ENCODE results near the gene TRAK2.

The TRAK2 gene

GRCh38 chr2:201362396-201362795, 88.9 kb downstream of the TRAK2 start:
- in situ Hi-C loops (cut with MboI; ENCODE audit: low sequenced_read_pairs), result loop anchor here (10.0 kb wide), 1 partner anchor 118 kb away; no protein-coding TSS in a partner anchor

GRCh38 chr2:201361078-201361733, 90.1 kb downstream of the TRAK2 start:
- in situ Hi-C loops (cut with MboI; ENCODE audit: low sequenced_read_pairs), result loop anchor here (10.0 kb wide), 1 partner anchor 116 kb away; no protein-coding TSS in a partner anchor

GRCh38 chr2:201360256-201360655, 91.0 kb downstream of the TRAK2 start:
- in situ Hi-C loops (cut with MboI; ENCODE audit: low sequenced_read_pairs), result loop anchor here (10.0 kb wide), 1 partner anchor 115 kb away; no protein-coding TSS in a partner anchor

- in situ Hi-C loops (cut with MboI; ENCODE audit: low sequenced_read_pairs), result no loop called here
These were observed 92.6 kb downstream of the TRAK2 start for GRCh38 chr2:201358684-201359083.

GRCh38 chr2:201357221-201357620, 94.0 kb downstream of the TRAK2 start, which contains the start of gene FLACC1:
Gene FLACC1, minus strand, starts transcription at chr2:201357345. Its CDS starts 5,941 bp downstream, at chr2:201351404.
- in situ Hi-C loops (cut with MboI; ENCODE audit: low sequenced_read_pairs), result no loop called here

- in situ Hi-C loops (cut with MboI; ENCODE audit: low sequenced_read_pairs), result no loop called here
These were observed 98.1 kb downstream of the TRAK2 start for GRCh38 chr2:201353116-201353515.

GRCh38 chr2:201350879-201351278, 100.4 kb downstream of the TRAK2 start:
- in situ Hi-C loops (cut with MboI; ENCODE audit: low sequenced_read_pairs), result no loop called here

- in situ Hi-C loops (cut with MboI; ENCODE audit: low sequenced_read_pairs), result no loop called here
These were observed 101.7 kb downstream of the TRAK2 start for GRCh38 chr2:201349601-201350000.

GRCh38 chr2:201348758-201349157, 102.5 kb downstream of the TRAK2 start:
- in situ Hi-C loops (cut with MboI; ENCODE audit: low sequenced_read_pairs), result no loop called here

- in situ Hi-C loops (cut with MboI; ENCODE audit: low sequenced_read_pairs), result no loop called here
These were observed 104.1 kb downstream of the TRAK2 start for GRCh38 chr2:201347138-201347537.

- in situ Hi-C loops (cut with MboI; ENCODE audit: low sequenced_read_pairs), result no loop called here
These were observed 105.5 kb downstream of the TRAK2 start for GRCh38 chr2:201345625-201346213.

- in situ Hi-C loops (cut with MboI; ENCODE audit: low sequenced_read_pairs), result no loop called here
These were observed 106.4 kb downstream of the TRAK2 start for GRCh38 chr2:201344663-201345366.

- in situ Hi-C loops (cut with MboI; ENCODE audit: low sequenced_read_pairs), result no loop called here
These were observed 107.7 kb downstream of the TRAK2 start for GRCh38 chr2:201343559-201343958.

- in situ Hi-C loops (cut with MboI; ENCODE audit: low sequenced_read_pairs), result no loop called here
These were observed 108.3 kb downstream of the TRAK2 start for GRCh38 chr2:201342923-201343322.

- in situ Hi-C loops (cut with MboI; ENCODE audit: low sequenced_read_pairs), result no loop called here
These were observed 121.8 kb downstream of the TRAK2 start for GRCh38 chr2:201329409-201329808.

GRCh38 chr2:201327678-201328077, 123.6 kb downstream of the TRAK2 start:
- in situ Hi-C loops (cut with MboI; ENCODE audit: low sequenced_read_pairs), result no loop called here
